ENCODE measurements around the gene PRKAG2.

Gene PRKAG2

DNA sequence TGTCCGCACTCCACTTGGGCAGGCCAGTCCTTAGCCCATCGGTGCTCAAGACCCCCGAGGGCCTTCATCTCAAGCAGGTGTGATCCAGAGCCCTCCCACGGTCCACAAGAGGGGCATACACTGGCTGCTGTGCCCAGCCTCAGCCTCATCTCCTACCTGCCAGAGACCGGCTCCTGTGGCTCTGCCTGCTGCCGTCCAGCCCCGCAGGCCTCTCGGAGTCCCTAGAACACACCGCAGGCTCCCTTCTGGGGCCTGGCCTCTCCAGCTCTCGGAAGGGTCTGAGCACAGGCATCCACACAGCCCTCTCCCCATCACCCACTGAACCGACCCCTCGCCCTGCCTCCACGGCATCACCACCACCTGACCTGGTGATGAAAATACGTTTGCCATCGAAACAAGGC is 147.4 kb downstream of the PRKAG2 start:
- DNase-seq (ENCODE audit: insufficient read length, low spot score): no peak
- FAIRE-seq: no peak
- TF ChIP-seq, protein P1, sequence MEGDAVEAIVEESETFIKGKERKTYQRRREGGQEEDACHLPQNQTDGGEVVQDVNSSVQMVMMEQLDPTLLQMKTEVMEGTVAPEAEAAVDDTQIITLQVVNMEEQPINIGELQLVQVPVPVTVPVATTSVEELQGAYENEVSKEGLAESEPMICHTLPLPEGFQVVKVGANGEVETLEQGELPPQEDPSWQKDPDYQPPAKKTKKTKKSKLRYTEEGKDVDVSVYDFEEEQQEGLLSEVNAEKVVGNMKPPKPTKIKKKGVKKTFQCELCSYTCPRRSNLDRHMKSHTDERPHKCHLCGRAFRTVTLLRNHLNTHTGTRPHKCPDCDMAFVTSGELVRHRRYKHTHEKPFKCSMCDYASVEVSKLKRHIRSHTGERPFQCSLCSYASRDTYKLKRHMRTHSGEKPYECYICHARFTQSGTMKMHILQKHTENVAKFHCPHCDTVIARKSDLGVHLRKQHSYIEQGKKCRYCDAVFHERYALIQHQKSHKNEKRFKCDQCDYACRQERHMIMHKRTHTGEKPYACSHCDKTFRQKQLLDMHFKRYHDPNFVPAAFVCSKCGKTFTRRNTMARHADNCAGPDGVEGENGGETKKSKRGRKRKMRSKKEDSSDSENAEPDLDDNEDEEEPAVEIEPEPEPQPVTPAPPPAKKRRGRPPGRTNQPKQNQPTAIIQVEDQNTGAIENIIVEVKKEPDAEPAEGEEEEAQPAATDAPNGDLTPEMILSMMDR (IDR thresholded peaks at IDR 0.05; ENCODE audit: insufficient read depth, missing control alignments): no peak

DNA sequence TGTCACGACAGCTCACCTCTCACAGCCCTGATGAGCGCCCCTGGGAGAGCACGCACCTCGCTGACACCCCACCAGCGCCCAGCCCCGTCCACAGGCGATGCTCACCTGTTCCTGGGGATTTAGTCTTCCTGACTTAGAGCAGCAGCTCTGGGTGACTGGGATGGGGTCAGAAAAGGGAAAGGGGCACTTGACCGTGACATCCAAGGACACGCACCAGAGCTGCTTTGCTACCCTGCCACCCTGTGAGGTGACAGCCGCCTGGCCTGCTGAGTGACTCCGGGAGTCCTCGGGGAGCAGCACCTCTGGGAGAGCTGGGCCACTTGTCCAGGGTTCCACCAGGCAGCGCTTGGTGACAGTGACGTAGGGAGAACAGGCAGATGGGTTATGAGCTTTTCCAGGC is 148.2 kb downstream of the PRKAG2 start:
- TF ChIP-seq, protein P1 (IDR thresholded peaks at IDR 0.05; ENCODE audit: insufficient read depth, missing control alignments): no peak
- DNase-seq (ENCODE audit: insufficient read length, low spot score): no peak
- FAIRE-seq: no peak

DNA sequence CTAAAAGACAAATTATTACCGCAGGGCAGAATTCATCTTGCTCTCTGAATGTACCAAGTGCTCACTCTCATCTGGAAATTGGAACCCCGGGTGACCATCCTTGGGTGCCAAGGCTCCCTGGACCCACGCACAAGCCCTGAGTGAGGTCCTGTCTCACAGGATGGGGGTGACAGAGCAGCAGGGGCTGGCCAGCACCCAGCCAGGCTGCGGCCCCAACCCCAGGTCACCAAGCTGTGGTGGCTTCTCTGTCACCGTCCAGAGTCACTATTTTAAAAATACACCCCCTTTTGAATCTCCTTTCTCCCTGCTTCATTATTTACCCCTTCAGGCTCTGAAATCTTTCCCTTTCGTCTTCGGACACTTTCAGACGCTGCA is 148.6 kb downstream of the PRKAG2 start:
- DNase-seq (ENCODE audit: insufficient read length, low spot score) (no peak), FAIRE-seq (no peak)
- TF ChIP-seq, protein P1 (IDR thresholded peaks at IDR 0.05; ENCODE audit: insufficient read depth, missing control alignments): no peak

DNA sequence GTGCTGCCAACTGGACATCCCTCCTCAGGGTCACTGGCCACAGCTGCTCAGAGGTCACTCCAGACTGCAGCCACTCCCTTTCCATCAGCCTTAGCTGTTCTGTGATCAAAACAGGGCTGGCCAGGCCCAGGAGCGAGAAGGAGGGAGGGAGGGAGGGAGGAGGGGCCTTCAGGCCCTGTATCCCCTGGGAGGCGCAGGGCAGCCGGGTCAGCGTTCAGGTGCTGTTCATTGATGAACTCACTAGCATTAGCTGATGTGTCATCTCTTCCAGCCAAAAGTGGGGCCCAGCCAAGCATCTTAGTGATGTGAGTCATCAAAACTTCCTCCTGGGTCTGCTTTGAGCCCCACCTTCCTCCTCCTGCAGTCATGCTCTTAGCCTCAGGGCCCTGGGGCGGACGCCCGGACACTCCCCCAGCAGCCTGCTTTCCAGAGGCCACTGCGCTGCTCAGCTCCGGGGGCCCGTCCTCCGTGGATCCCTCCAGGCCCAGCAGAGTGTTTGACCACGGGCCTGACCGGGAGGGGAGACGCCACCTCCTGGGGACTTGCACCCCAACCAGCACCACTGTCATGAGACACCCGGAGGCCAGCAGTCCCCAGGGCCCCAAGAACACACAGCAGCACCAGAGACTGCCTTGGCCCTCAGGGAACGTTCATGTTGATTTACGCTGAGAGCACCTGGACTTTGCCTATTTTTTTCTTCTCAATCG is 149.2 kb downstream of the PRKAG2 start:
- FAIRE-seq (no peak), DNase-seq (ENCODE audit: insufficient read length, low spot score) (no peak)
- TF ChIP-seq, protein P1 (IDR thresholded peaks at IDR 0.05; ENCODE audit: insufficient read depth, missing control alignments): no peak

DNA sequence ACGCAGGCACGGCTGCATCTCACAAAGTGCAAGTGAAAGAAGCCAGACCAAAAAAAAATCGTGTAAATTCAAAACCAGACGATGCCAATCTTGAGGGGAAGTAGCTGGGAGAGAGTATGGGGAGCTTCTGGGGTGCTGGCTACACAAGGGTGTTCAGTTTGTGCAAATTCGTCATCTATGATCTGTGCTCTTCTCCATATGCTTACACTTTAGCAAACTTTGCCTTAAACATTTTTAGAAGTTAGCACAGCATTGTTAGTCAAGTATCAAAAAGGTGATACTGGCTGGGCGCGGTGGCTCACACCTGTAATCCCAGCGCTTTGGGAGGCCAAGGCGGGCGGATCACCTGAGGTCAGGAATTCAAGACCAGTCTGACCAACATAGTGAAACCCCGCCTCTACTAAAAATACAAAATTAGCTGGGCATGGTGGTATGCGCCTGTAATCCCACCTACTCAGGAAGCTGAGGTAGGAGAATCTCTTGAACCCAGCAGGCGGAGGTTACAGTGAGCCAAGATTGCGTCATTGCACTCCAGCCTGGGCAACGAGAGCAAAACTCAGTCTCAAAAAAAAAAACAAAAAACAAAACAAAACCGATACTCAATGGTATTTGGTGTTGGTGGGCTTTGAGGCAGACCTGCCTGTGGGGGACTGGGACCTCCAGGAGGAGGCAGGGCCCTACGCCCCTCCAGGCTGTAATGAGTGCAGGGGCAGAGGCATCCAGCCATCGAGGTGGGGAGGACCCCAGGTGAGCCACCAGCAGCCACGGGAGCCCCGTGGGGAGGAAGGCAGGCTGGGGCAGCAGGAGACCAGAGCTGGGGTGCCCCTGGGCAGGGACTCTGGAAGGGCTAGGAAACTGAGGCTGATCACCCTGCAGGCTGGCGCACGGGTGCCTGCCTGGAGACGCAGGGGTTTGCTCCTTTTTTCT is 150.0 kb downstream of the PRKAG2 start:
- no peak for DNase-seq (ENCODE audit: insufficient read length, low spot score)
- FAIRE-seq: no peak
- TF ChIP-seq, protein P1 (IDR thresholded peaks at IDR 0.05; ENCODE audit: insufficient read depth, missing control alignments): no peak

DNA sequence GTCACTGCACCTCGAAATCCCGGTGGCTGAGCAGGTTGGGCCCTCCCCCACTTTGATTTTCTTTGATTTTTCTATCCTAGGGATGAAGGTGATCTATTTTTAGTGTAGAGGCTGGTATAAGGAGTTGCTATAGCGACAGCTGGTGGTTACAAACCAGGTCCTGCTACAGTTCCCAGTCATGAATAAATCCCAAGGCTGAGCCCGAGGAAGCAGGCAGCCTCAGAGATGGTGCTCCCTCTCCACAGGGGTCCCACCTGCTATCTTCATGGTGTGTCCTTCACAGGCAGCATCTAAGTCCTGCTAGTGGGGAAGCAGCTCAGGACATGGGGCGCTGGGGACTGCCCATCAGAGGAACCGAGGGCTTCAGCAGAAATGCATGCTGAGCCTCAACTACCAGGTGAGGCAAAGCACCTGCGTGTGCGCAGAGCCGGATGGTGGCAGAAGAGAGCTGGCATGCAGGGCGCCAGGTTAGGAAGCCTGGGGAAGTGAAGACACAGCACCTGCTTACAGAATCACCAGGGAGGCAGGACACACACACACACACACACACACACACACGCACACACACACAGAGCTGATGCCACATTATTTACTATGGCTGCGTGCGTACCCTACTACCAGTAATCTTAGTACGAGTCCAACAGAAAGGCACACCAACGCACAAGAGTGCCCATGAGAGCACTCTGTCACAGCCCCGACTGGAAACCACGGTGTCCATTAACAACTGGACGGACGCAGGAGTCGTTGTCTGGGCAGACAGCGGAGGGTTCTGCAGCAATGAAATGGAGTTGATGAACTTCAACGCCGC is 150.9 kb downstream of the PRKAG2 start:
- FAIRE-seq (no peak), DNase-seq (ENCODE audit: insufficient read length, low spot score) (no peak)
- TF ChIP-seq, protein P1 (IDR thresholded peaks at IDR 0.05; ENCODE audit: insufficient read depth, missing control alignments): peak; percentile 2

All from D721Med (cell line).